ENCODE results near the gene BCR.

Gene BCR

DNA sequence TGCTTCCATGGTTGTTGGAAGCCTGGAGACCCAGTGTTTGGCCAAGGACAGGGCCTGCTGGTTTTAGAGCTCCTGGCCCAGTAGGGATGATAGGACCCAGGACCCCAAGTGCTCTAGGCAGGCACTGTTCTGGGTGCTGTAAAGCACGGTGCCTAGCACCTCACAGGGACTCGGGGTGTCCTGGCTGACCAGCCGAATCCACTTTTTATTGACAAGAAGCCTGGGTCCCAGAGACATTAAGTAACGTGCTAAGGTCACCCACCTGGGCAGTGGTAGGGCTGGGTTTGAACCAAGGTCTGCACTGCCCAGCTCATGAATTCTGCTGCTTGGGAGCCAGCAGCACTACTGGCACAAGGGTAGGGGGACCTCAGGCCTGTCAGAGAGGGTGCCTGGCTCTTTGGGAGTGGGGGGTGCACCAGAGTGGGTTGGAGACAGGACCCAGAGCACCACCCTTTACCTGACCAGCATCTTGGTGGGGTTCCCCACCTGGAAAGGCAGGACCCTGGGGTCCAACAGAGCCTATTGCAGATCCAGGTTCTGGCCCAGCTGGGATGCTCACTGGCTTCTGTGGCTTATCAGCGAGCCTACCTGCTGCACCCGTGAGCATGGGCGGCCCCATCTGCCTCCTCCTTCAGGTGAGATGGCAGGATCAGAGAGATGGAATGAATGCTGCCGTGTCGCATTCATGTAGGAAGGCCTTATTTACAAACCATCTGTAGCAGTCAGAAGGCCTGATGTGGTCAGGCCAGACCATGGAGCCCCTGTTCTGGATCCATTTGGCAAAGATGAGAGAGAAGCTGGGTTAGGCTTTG, 52.0 kb downstream of the BCR start:
- DNase-seq = no peak

DNA sequence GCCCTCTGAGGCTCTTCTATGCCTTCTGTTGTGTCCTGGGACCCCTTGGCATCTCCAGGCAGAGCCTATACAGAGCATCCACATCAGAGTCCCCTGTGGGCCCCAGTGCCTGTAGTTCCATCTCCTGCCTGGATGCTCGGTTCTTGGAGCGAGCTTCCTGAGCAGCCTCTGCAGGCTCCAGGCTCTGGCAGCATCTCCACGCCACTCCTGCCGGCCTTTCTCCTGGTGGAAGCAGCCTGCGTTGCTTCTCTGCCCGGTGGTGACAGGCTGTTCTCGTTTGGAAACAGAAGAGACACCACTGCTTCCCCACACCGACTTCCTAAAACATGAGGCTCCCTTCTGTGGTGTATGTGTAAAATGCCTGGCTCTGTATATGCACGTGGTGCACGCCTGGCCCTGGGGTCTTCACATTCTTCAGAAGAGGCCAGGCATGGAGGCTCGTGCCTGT, 52.8 kb downstream of the BCR start:
- no peak for DNase-seq

DNA sequence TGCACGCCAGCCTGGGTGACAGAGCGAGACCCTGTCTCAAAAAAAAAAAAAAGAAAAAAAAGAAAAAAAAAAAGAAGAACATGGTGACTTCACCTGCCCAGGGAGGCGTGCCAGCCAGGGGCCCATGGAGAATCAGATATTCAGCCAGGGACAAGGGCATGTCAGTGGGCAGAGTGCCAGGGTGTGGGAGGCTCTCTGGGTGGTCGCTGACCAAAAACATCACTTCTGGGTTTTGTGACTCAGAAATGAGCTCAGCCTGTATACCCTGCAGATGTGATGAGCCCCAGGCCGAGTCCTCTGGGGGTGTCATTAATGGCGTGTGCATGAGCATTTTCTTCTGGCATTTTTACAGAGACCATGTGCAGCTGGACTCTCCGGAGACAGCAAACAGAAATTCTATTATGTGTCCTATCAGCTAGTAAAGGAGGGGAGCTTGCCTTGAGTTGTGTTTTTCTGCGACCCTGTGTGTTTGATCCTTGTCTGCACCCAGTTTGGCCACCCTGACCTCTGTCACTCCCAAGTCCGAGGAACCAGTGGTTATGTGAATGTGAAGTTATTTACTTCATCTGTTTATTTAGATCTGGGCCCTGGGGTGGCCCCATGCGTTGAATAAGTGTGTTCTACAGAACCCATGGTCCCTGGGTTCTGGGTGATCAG, 53.6 kb downstream of the BCR start:
- no peak for DNase-seq

DNA sequence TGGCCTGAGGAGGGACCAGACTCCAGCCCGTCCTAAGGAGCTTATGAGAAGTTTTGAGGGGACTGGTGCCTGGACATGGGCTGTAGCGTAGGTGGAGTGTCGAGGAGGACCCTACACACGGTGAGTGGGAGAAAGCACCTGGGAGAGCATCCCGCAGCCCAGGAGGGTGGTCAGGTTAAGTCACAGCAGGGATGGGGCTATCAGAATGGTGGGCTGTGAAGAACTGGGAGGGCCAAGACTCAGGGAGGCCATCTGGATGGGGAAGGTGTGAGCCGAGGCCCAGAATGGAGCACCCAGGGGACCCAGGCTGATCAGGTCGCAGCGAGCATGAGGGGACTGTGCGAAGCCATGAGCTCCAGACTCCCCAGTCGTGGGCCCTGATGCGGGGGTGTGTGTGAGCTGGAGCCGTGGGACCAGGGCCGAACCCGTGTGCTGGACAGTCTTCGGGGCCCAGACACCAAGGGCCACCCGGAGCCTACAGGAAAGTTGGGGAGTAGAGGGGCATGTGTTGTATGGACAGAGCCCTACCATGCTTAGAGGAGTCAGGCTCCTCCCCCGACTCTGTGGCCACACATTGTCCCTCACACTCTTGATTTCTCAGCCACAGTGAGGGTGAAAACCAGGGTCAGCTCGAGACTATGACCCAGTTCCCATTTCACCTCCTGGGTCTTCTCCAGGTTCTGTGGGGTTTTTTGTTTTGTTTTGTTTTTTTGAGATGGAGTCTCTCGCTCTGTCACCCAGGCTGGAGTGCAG, 54.3 kb downstream of the BCR start:
- DNase-seq = no peak

DNA sequence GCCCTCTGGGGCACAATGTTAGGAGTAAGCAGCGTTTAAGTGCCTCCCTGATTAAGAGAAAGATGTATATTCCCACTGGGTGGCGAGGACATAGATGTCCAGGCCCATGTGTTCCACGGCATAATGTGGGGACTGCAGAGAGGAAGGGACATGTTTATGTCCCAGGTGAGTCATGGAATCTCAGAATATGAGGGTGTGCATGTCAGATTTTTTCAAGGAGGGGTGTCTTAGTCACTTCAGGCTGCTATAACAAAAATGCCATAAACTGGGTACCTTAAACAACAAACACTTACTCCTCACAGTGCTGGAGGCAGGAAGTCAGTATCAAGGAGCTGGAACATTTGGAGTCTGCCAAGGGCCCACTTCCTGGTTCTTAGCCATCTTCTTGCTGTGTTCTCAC, 55.1 kb downstream of the BCR start:
- DNase-seq = no peak

DNA sequence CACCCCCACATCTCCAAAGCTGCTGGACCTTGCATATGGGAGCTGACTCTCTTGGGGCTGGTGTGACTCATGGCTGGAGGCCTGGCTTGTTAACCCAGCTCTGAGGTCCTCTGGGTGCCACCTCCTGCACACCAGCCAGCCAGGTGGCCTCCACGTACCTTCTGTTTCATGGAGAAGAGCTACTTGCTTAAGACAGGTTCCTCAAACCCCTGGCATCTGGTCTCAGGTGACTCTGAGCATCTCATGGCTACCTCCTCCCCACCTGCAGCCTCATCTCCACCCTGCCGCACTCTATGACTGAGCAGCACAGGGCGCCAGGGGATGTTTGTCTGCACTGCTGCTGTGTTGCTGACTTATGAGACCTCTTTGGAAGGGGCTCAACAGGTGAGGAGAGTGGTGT, 55.7 kb downstream of the BCR start:
- DNase-seq = no peak

DNA sequence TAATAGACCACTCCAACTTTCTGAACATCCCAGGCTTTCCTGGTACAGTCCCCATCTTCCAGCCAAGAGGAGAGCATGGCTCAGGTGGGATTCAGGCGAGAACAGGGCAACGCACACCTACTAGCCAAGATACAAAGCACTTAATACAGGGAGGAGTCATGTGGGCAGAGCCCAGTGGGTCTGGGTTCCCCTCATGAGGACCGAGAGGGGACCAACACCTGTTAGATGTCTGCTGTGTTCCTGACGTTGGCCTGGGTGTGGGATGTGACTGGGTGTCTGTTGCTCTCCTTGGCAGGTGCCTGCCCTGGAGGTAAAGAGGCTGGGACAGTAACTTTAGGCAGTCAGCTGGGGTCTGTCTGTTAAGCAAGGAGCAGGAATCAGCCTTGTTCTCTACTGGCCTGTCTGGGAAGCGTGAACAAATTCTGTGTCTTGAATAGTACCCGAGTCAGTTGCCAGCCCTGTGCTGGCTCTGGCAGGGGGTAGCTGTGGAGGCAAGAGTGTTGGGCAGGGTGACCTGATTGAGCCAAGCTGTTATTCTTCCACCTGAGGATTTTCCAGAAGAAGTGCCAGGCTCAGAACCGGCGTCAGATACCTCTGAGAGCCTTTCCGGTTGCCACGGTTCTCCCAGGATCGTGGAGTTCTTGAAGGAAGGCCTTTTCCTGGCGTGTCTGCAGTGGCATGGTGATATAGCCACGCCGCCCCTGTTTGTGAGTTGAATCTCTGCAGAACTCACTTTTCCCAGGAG, 56.3 kb downstream of the BCR start:
- no peak for DNase-seq

DNA sequence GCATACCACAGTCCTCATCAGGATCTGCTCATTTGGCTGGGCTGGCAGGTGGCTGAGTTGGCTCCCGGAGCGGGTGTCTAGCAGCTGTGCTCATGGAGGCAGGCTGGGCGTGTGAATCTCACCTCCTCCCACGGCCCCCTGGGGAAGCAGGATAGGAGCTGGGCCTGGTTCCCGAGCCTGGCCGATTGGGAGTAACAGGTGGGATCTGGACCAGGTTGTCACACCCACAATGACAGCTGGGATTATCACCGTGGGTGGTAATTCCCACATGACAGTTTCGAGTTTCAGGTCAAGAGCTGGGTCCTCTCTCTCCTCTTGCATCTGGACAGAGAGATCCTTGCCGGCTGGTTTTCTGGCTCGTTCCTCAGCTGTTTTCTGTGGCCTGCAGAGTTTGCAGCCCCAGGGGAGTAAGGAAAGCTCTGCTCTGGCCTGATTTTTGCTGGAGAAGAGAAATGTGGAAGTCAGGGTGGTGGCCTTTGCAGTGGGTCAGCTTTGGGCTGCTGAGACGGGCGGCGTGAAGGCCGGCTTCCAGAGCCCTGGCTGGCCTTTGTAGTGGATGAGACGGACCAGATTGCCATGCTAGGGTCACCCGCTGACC, 57.0 kb downstream of the BCR start:
- no peak for DNase-seq

DNA sequence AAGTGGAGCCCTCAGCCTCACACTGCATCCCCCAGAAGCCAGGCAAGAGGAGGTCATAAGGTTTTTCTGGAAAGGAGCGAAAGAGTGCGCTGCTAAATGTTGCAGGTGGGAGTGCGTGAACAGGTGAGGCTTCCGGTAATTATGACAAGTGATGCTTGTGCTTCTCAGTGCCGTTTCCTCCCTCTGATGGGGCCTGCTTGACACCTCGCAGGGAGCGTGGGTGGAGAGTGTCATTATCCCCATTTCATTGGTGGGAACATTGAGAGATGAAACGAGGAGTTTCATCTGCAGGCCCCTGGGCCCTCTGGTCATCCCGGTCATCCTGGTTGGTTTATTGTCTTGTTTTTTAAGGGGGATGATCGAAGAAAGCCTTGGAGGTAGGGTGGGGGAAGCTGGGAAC, 57.5 kb downstream of the BCR start:
- DNase-seq = no peak

DNA sequence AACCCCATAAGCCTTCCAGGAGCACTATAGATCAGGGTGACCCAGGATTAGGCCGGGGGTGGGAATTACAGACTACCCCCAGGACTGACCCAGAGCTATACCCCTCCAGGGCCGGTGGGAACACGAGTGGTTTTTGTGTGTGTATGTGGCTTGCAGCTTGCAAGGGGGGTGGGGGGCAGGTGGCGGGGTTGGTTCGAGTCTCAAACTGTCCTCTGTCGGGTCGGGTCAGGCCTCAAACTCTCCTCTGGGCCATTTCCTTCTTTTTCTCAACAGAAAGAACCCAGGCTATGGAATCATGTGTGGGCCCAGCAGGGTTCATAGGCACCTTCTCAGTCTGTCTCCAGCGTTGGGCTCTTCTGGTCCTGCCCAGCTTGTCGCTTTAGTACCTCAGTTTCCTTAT, 58.4 kb downstream of the BCR start:
- DNase-seq = no peak

DNA sequence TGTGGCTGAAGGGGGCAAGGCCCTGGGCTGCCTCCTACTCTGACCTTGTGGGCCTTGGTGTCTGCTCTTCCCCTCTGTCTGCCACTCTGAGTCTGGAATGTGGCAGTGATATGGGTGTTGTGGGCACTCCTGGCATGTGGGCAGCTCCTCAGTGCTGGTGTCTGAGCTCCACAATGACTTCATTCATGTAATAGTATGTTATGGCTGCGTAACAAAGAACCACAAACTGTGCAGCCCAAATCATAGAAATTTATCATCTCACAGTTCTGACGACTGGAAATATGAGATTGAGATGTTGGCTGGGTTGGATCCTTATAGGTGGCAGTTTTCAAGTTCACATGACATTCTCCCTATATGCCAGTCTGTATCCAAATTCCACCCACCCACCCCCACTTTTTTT, 59.1 kb downstream of the BCR start:
- no peak for DNase-seq

DNA sequence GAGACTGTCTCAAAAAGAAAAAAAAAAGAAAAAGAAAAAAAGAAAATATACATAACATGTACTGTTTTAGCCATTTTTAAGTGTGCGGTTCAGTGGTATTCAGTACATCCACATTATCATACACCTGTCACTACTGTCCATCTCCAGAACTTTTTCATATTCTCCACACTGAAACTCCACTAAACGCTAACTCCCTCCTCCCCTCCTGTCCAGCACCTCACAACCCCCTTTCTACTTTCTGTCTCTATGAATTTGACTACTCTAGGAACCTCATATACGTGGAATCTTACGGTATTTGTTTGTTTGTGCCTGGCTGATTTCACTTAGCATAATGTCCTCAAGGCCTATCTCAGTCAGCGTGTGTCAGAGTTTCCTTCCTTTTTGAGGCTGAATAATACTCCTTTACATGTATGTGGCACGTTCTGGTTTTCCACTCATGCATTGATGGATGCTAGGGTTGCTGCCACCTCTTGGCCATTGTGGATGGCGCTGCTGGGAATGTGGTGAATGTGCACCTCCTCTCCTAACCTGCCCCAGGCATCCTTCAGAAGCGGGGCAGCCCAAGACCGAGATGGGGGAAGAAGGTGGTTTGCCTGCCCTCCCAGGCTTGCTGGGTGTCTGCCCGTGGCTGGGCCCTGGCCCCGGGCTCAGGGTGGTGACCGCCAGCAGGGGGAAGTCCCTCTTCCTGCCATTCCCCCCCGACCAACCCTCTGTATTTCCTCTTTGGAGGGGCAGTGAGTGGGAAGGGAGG, 60.5 kb downstream of the BCR start:
- DNase-seq = no peak

DNA sequence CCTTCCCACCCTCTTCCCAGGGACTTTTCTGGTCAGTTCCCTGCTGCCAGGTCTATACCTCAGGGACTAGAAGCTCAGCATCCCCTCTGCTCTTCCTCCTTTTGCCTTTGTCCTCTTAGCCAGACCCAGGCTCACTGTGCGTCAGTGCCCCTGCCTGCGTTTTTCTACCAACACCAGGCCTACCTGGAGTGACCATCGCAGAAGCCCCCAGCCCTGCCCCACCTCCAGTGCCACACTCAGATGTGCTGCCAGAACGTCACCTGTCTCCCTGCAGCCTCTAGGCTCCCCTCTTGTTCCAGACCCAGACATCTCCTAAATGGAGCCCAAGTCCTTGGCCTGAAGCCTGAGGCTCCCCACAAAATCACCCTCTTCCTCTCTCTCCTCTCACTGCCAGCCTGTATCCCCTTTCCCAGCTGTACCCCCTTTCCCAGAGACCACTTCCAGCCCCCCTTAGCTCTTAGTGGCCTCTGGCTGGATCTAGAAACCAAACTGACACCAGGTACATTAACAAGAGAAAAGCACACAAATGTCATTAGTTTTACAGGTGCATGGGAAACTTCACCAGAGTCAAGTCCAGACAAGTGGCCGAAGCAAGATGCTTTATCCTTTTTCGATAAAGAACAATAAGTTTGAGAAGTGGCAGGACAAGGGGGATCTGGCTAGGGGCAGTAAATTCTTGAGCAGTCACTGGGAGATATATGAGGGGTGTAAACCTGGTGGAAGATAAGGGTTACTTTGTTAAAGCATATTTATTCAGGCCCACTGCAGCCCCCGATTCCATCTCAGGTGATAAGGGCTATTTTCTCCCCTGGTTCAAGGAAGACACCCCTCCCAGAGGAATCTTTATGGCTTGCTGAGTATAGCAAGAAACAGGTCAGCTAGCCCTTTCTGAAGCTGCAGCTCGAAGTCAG, 61.5 kb downstream of the BCR start:
- no peak for DNase-seq

DNA sequence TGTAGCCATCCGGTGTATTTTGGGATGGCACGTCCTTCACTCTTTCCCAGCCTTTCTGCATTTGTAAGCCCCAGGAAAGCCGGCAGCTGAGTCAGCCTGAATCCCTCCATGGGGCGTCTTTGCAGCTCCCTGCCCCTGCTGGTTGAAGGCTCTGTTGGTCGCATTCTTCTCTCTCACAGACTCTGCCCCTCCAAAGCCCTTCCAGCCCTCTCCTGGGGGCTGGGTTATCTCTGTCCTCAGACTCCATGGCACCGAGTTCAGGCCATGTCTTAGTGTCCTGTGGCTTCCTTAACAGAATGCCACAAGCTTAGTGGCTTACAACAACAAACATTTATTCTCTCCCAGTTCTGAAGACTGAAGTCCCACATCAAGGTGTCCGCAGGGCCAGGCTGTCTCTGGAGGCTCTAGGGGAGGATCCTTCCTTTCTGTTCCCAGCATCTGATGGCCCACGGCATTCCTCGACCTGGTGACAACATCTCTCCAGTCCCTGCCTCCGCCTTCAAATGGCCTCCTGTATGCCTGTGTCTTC, 62.2 kb downstream of the BCR start:
- DNase-seq = no peak

DNA sequence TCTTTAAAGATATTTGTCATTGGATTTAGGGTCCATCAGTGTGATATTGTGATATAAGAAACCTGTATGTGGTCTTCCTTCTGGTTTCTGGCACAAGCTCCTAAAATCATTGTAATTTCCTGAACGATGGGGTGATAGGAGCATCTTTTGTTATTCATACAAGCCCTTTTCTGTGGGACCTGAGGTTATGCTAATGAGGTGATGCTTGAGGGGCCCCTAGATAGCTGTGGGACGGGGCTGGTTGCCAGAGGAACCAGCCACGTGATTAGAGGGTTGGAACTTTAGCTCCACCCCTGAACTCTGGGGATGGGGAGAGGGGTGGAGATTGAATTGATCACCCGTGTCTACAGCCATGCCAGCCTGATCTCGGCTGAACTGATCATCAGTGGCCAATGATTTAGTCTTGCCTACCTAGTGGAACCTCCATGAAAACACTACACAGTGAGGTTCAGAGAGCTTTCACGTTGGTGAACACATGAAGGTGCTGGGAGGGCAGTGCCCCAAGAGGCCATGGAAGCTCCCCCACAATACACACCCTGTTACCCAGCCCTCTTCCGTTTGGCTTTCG, 62.8 kb downstream of the BCR start:
- no peak for DNase-seq

DNA sequence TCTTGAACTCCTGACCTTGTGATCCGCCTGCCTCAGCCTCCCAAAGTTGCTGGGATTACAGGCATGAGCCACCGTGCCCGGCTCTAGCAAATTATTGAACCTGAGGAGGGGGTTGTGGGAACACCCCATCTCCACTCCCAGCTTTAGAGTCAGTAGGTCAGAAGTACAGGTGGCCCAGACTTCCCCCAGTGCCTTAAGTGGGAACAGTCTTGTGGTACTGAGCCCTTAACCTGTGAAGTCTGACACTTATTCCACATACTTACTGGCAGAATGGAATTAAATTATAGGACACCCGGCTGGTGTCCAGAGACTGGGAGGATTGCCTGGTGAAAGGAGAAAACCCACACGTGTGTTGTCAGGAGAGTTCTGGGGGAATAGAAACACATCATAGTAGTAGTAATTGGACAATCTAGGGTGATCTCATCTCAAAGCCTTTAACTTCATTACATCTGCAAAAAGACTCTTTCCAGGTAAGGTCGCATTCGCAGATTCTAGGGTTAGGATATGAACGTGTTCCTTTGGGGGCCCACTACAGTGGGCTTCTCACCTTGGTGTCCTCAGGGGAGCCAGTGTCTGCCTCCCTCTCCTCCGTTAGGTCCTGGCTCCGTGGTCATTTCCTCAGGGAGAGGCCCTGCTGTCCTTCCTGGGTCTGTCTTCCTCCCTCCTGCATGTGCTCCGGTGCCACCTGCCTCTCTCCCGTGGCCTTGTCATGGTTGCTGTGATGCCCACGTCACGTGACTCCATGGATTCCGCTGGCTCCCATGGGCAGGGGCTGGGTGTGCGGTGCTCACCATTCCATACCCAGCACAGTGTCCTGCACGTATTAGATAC, 63.8 kb downstream of the BCR start:
- no peak for DNase-seq

DNA sequence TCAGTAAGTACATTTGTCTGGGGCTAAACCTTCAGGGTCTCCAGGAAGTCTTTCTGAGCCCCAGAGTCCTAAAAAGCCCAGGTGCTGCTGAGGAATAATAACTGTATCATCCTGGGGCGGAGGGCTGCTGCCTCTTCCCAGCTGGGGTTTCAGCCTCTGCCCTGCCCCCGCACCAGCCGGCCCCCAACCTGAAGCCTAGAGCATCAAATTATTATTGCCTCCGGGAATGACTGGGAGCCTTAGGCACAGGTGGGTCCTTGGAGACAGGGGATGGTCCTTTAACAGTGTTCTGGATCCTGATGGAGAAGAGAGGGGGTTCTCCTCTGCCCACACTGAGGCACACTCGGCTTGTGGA, 64.4 kb downstream of the BCR start:
- no peak for DNase-seq

DNA sequence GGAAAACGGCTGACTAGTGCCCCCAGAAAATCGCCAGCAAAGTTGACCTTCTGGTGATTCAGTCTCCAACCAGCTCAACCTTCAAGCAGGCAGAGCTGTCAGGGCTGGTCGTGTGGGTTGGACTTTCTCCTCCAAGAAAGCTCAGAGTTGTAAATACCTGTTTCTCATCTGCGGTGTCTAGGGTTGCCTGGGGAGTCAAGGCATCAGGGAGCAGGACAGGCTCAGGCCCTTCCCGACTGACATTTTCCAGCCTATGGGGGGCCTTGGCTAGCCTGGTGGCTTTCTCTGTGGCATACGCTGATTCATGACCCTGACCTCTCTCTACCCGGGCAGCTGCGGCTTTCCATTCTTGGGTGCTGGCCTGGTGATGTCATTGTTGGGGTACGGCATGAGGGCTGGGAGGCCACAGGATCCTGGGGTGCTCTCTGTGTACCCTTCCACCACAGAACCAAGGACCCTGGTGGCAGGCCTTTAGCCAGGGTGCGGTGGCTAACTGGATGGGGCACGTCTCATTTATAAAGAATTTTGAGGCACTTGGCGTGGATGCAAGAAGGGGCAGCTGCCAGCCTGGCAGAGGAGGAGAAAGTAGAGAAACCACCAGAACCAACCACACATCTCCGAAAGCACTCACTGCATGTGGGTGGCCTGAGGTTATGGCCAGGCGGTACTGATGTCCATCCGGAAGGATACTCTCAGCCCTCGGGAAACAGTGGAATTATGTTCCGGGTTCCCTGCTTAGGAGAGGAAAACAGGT, 64.9 kb downstream of the BCR start:
- no peak for DNase-seq

DNA sequence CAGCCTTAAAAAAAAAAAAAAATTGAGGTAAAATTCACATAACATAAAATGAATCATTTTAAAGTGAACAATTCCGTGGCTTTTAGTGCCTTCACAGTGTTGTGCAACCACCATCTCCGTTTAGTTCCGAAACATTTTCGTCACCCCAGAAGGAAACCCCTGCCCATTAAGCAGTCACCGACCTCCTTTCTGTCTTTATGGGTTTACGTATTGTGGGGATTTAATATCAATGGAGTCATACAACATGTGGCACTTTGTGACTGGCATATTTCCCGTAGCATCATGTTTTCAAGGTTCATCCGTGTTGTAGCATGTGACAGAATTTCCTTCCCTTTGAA, 65.5 kb downstream of the BCR start:
- DNase-seq = no peak

Data from SIG-M5 (cell line).